IPS DF 6.9 (cell line): ENCODE data around the gene TRIM59.

Source experiments
- DNase-seq: peaks from one replicate; pipeline ENCODE4 v3.0.0-alpha.2; 2013; ENCODE audit warnings: low read depth, low spot score
- H3K27ac ChIP-seq: one replicate; pipeline ENCODE4 v1.5.1; 2013; ENCODE audit warnings: low read length, control low read depth
- H3K27me3 ChIP-seq: 2 replicates; pipeline ENCODE4 v1.6.1; 2013; ENCODE audit warnings: mild to moderate bottlenecking, low read length; ENCODE audit not compliant: control insufficient read depth, insufficient read depth
- H3K36me3 ChIP-seq: 2 replicates; pipeline ENCODE4 v1.6.1; 2013; ENCODE audit warnings: low read length; ENCODE audit not compliant: control insufficient read depth, insufficient read depth
- H3K4me1 ChIP-seq: 2 replicates; pipeline ENCODE4 v1.6.1; 2013; ENCODE audit warnings: low read length; ENCODE audit not compliant: control insufficient read depth, insufficient read depth
- H3K4me3 ChIP-seq: 2 replicates; pipeline ENCODE4 v1.5.1; 2013; ENCODE audit warnings: mild to moderate bottlenecking, low read length
- H3K9me3 ChIP-seq: 2 replicates; pipeline ENCODE4 v1.6.1; 2013; ENCODE audit warnings: low read length, inconsistent platforms; ENCODE audit not compliant: control insufficient read depth, insufficient read depth
- WGBS: extraction: QIAGEN DNeasy Blood & Tissue Kit; methylation state at CpG from one replicate; pipeline ENCODE4 v1.1.7; 2013; ENCODE audit warnings: mixed read lengths, missing lambda C conversion rate; ENCODE audit not compliant: insufficient read length, insufficient coverage; 5-methylcytosine and 5-hydroxymethylcytosine counted together

The TRIM59 gene

DNA sequence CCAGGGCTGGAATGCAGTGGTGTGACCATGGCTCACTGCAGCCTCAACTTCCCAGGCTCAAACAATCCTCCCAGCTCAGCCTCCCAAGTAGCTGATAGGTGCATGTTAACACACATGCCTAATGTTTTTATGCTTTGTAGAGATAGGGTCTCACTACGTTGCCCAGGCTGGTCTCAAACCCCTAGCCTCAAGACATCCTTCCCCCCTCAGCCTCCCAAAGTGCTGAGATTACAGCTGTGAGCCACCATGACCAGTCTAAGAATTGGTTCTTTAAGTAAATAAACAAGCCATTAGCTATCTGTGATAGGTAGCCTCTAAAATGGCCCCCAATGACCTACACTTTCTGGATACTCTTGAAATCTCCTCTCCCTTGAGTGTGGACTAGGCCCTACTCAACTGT lies 3.7 kb downstream of the TRIM59 start:
- Histone ChIP-seq H3K9me3 (no peaks in the 10 kb centered on the region), H3K36me3 (peaks cover 3% of the 10 kb centered on the region; the same call in 1 of the 2 replicates), H3K4me3 (no peak overlapping the region), H3K4me1 (peaks cover 1% of the 10 kb centered on the region; the same call in 1 of the 2 replicates), H3K27ac (no peak overlapping the region), H3K27me3 (no peaks in the 10 kb centered on the region)
- DNase-seq, result no peak
- WGBS, result no CpG with 5 or more reads among the region's 1 CpG

DNA sequence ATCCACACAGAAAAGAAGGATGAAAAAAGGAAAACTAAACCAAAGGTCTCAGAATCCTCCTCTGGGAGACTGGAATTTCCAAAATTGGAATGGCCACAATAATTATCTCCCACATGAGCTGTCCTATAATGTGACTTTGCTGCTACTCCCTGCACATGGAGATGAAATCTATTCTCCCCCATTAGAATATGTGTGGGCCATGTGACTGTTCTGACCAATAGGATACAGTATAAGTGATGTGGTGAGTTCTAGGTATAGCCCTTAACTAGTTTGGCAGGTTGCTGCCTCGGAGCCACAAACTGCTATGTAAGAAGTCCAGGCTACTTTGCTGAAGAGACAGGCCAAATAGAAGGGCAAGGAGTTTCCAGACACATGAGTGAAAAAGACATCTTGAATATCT lies 5.2 kb downstream of the TRIM59 start:
- WGBS, result no CpG with 5 or more reads among the region's 1 CpG
- no peak for DNase-seq
- Histone ChIP-seq H3K4me3 (no peak overlapping the region), H3K27me3 (no peaks in the 10 kb centered on the region), H3K4me1 (peaks cover 1% of the 10 kb centered on the region; the same call in 1 of the 2 replicates), H3K9me3 (no peaks in the 10 kb centered on the region), H3K36me3 (peaks cover 3% of the 10 kb centered on the region; the same call in 1 of the 2 replicates), H3K27ac (no peak overlapping the region)

DNA sequence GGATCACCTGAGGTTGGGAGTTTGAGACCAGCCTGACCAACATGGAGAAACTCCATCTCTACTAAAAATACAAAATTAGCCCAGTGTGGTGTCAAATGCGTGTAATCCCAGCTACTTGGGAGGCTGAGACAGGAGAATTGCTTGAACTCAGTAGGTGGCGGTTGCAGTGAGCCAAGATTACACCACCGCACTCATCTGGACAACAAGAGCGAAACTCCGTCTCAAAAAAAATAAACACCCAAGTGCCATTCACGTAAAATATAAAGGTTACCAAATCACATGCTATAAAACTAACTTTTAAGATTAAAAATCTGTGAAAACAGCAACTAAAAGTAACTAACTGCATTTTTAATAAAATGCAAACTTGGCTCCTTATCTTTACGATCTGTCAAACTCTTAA lies 8.9 kb downstream of the TRIM59 start:
- peaks cover 3% of the 10 kb centered on the region; the same call in 1 of the 2 replicates for H3K36me3 ChIP-seq

DNA sequence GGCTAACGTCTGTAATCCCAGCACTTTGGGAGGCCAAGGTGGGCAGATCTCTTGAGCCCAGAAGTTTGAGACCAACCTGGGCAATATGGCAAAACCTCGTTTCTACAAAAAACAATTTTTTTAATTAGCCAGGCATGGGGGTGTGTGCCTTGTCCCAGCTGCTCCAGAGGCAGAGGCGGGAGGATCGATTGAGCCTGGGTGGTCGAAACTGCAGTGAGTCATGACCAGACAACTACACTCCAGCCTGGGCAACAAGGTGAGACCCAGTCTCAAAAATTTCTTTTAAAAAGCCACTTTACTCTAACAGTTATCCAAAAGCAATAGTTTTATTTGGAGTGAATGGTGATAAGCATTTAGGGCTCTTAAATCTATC lies 12.5 kb downstream of the TRIM59 start:
- H3K36me3 ChIP-seq, result no peaks in the 10 kb centered on the region; the same call in 1 of the 2 replicates

More for the DNA sequence above, 8.9 kb downstream of the TRIM59 start:
- DNase-seq, result no peak
- Histone ChIP-seq H3K9me3 (no peaks in the 10 kb centered on the region), H3K4me1 (peaks cover 1% of the 10 kb centered on the region; the same call in 1 of the 2 replicates), H3K27ac (no peak overlapping the region), H3K4me3 (no peak overlapping the region), H3K27me3 (no peaks in the 10 kb centered on the region)
- no CpG with 5 or more reads among the region's 7 CpGs for WGBS

DNA sequence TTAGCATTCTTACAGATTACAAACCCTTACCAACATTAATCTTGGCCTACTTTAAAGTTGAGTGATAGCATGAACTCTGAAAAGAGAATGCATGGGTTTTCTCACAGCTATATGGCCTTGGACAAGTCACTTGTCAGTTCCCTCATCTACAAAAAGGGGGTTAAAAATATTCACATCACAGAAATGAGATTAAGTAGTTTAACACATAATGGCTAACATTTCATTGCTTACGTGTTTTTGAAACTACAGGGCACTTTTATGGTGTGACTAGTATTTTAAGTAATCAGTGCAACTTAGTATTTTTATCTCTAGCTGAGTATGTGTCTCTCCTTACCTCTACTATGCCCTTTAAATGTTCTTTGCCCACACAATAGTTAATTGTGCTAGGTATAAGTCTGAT lies 13.8 kb downstream of the TRIM59 start:
- peaks cover 5% of the 10 kb centered on the region; the same call in 1 of the 2 replicates for H3K36me3 ChIP-seq
- no CpG with 5 or more reads among the region's 1 CpG for WGBS
- H3K4me3 ChIP-seq, result no peak overlapping the region
- H3K27me3 ChIP-seq, result no peaks in the 10 kb centered on the region
- H3K4me1 ChIP-seq, result no peaks in the 10 kb centered on the region
- no peak for DNase-seq
- H3K27ac ChIP-seq, result no peak overlapping the region
- no peaks in the 10 kb centered on the region for H3K9me3 ChIP-seq

More for the DNA sequence above, 12.5 kb downstream of the TRIM59 start:
- no peaks in the 10 kb centered on the region for H3K4me1 ChIP-seq
- H3K4me3 ChIP-seq, result no peak overlapping the region
- no peak for DNase-seq
- H3K27me3 ChIP-seq, result no peaks in the 10 kb centered on the region
- no peak overlapping the region for H3K27ac ChIP-seq
- H3K9me3 ChIP-seq, result no peaks in the 10 kb centered on the region
- WGBS, result no CpG with 5 or more reads among the region's 5 CpGs

DNA sequence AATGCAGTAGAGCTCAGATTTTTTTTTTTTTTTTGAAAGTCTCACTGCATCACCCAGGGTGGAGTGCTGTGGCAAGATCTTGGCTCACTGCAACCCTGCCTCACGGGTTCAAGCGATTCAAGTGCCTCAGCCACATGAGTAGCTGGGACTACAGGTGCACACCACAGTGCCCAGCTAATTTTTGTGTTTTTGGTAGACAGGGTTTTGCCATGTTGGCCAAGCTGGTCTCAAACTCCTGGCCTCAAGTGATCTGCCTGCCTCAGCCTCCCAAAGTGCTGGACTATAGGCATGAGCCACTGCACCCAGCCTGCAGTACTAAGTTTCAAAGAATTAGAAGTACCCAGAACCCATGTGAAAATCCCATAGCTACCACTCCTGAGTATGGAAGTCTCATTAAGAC lies 14.5 kb downstream of the TRIM59 start:
- Histone ChIP-seq H3K9me3 (no peaks in the 10 kb centered on the region), H3K4me1 (no peaks in the 10 kb centered on the region), H3K27me3 (no peaks in the 10 kb centered on the region), H3K4me3 (no peak overlapping the region), H3K36me3 (peaks cover 7% of the 10 kb centered on the region; the same call in 1 of the 2 replicates), H3K27ac (no peak overlapping the region)
- DNase-seq, result no peak
- WGBS, result no CpG with 5 or more reads among the region's 2 CpGs

DNA sequence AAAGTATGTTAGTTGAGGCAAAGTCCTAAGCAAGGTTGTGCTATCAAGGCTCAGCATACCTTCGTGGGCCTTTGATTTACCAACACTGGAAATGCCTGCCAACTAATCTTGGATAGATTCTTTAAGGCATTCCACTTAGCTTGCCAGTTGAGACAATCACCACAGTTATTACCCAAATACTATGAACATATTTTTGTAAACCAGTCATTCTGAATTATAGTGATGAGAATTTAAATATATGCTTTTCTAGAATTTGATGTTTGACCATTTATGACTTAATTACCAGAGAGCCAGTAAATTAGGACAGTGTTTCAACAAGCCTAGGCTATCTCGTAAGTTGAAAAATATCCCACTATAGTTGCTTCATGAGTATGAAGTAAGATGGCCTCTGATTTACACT lies 15.5 kb downstream of the TRIM59 start:
- Histone ChIP-seq H3K9me3 (no peaks in the 10 kb centered on the region), H3K36me3 (peaks cover 7% of the 10 kb centered on the region; the same call in 1 of the 2 replicates), H3K27me3 (no peaks in the 10 kb centered on the region), H3K27ac (no peak overlapping the region), H3K4me3 (no peak overlapping the region), H3K4me1 (no peaks in the 10 kb centered on the region)
- no CpG with 5 or more reads among the region's 2 CpGs for WGBS
- no peak for DNase-seq

DNA sequence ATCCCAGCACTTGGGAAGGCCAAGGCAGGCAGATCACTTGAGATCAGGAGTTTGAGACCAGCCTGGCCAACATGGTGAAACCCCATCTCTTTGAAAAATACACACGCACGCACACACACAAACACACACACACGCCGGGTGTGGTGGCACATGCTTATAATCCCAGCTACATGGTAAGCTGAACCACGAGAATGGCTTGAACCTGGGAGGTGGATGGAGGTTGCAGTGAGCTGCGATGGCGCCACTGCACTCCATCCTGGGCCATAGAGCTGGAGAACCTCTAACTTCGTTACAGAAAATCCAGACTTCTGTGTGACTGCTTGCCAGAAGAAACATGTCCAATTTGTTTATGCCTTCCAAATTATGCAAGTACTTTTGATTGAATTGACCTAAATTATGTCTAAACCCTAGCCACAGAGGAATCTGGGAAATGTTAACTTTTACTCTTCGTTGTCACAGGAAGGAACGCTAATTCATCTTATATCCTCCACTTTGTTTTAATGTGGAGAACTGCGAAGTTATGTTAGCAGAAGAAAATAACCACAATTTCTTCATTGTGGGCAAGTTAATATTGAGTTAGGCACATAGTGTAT lies 21.7 kb downstream of the TRIM59 start:
- Histone ChIP-seq H3K9me3 (no peaks in the 10 kb centered on the region), H3K4me3 (no peak overlapping the region), H3K4me1 (no peaks in the 10 kb centered on the region), H3K27ac (no peak overlapping the region), H3K36me3 (peaks cover 24% of the 10 kb centered on the region; the same call in 1 of the 2 replicates), H3K27me3 (no peaks in the 10 kb centered on the region; the same call in 1 of the 2 replicates)
- no peak for DNase-seq
- no CpG with 5 or more reads among the region's 11 CpGs for WGBS

DNA sequence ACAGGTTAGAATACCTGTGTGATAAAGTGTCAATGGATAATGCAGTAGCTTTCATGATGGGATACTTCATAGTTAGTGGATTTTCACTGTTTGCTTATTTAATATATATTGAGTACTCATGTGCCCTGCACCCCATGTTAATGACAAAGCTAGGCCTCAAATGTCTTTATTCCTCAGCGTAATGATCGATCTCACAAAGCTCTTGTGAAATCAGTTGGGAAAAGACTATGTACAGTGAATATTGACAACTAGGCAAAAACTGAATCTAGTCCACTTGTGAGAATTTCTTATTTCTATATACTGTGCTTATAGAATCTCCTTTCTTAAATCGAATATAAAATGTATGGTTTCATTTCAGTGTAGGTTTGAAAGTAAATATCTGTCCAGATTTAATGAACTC lies 32.3 kb downstream of the TRIM59 start:
- H3K27me3 ChIP-seq, result no peaks in the 10 kb centered on the region
- no peaks in the 10 kb centered on the region for H3K9me3 ChIP-seq
- H3K4me3 ChIP-seq, result no peak overlapping the region
- no peaks in the 10 kb centered on the region for H3K4me1 ChIP-seq
- WGBS, result no CpG with 5 or more reads among the region's 3 CpGs
- H3K36me3 ChIP-seq, result peaks cover 19% of the 10 kb centered on the region
- DNase-seq, result no peak
- H3K27ac ChIP-seq, result no peak overlapping the region

DNA sequence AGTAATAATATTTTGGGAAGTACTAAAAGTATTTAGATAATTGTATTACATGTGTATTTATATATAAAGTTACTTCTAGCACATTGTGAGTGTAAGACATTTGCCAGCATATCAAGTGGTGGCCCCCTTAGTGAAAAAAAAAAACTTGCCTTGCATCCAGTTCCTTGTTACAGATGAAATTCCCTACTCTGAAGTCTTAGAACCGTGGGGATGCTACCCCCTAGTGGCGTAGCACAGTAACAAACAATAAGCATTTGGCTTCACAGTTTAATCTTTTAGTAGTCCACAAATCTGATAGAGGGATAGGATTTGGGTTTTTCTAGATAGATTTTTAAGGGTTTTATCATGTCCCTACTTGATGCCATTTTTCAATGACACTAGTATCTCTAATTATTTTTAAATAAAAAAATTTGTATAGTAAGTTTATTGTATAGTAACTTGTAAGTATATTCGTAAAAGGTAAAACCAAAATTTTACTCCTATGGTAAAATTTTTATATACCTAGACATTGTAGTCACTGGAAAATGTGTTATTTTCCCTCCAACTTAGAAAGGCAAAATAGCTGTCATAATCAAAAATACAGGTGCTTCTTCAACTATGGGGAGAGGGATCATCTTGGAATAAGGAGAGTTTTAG lies 35.9 kb downstream of the TRIM59 start:
- no peak overlapping the region for H3K27ac ChIP-seq
- peak; percentile 39 for DNase-seq
- H3K4me3 ChIP-seq, result no peak overlapping the region
- H3K4me1 ChIP-seq, result no peaks in the 10 kb centered on the region
- no peaks in the 10 kb centered on the region for H3K9me3 ChIP-seq
- H3K36me3 ChIP-seq, result peaks cover 13% of the 10 kb centered on the region
- no CpG with 5 or more reads among the region's 3 CpGs for WGBS
- H3K27me3 ChIP-seq, result no peaks in the 10 kb centered on the region

DNA sequence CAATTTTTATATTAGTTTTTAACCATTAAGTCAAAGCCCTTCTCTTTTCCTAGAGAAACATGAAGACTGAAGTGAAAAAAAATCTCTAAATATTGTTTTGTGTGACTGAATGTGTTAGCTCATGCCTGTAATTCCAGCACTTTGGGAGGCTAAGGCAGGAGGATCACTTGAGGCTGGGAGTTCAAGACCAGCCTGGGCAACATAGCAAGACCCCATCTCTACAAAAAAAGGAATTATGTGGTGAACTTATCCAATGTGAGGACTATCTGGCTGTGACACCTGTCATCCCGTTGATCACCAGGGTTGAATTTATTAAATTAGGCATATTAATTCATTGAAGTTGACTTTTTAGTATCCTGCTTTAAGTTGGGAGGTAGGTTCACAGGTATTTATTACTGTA lies 37.1 kb downstream of the TRIM59 start:
- peaks cover 13% of the 10 kb centered on the region for H3K36me3 ChIP-seq
- H3K9me3 ChIP-seq, result no peaks in the 10 kb centered on the region

More for the DNA sequence above, 37.1 kb downstream of the TRIM59 start:
- no peak for DNase-seq
- Histone ChIP-seq H3K27me3 (no peaks in the 10 kb centered on the region), H3K27ac (no peak overlapping the region), H3K4me3 (no peak overlapping the region), H3K4me1 (no peaks in the 10 kb centered on the region)
- no CpG with 5 or more reads among the region's 1 CpG for WGBS
